Prostate gland (tissue), 2 donors: Measurements from ENCODE around the gene CDH1. TPM values are rescaled to one million over a fixed set of nuclear protein-coding genes. Genes with fewer than 3 reads are reported as not detected.

ENCODE experiments used
- DNase-seq: peaks from one replicate; pipeline ENCODE4 v3.0.0-alpha.2; 2019; ENCODE audit warnings: low spot score
- H3K27ac ChIP-seq, 2 donors: fragments of 200-600 bp; sonication (generic); 2 replicates each; pipeline ENCODE4 v1.5.1; 2017 to 2019
- H3K27me3 ChIP-seq: fragments of 200-600 bp; sonication (generic); replicated peaks from 2 replicates; pipeline ENCODE4 v1.5.1; 2019; ENCODE audit not compliant: insufficient read depth
- H3K36me3 ChIP-seq, 2 donors: fragments of 200-600 bp; sonication (generic); 1 replicate in 1 of 2; 2 replicates in 1 of 2; pipeline versions ENCODE4 v1.5.1 to v1.8.1; 2017 to 2019
- H3K4me1 ChIP-seq: fragments of 200-600 bp; sonication (generic); replicated peaks from 2 replicates; pipeline ENCODE4 v1.5.1; 2019
- H3K4me3 ChIP-seq, 2 donors: fragments of 200-600 bp; sonication (generic); 2 replicates each; pipeline ENCODE4 v1.5.1; 2017 to 2019
- H3K9me3 ChIP-seq: fragments of 200-600 bp; sonication (generic); 2 replicates; pipeline ENCODE4 v1.5.1; 2017
- POLR2A ChIP-seq: fragments of 450-650 bp; IDR thresholded peaks from one replicate; pipeline ENCODE4 v1.6.1; 2016; ENCODE audit warnings: antibody characterized with exemption, mild to moderate bottlenecking
- POLR2AphosphoS5 ChIP-seq: sonication (generic); formaldehyde crosslinking; IDR thresholded peaks from one replicate; pipeline ENCODE4 v1.6.1; 2017; ENCODE audit warnings: antibody characterized with exemption
- WGBS: methylation state at CpG from one replicate; pipeline ENCODE4 v1.1.5; 2018; 5-methylcytosine and 5-hydroxymethylcytosine counted together
- intact Hi-C: fragments of 100-400 bp; cut with DNase I; formaldehyde crosslinking; loops from one replicate; pipeline ENCODE4 v1.14.2; 2022
- total RNA-seq, 2 donors: library from RNA; depleted of rRNA; stranded (reverse); fragments of >200 nt; gene quantifications; one replicate each; pipeline ENCODE4 v1.1.0, GENCODE V29; 2016
- TF ChIP-seq, protein P1 (sequence below), 4 experiments: fragments of 200-600 bp in 2 of 4; fragments of 450-650 bp in 2 of 4; sonication (generic) in 2 of 4; IDR thresholded peaks; 1 replicate in 3 of 4; 2 replicates in 1 of 4; pipeline ENCODE4 v1.5.1; 2016 to 2019; ENCODE audit warnings: antibody characterized with exemption in 4 of 4, mild to moderate bottlenecking in 2 of 4, moderate library complexity in 2 of 4

CDH1 gene
- total RNA-seq, 2 donors from 2014 or later: 75.7 to 300 TPM

DNA sequence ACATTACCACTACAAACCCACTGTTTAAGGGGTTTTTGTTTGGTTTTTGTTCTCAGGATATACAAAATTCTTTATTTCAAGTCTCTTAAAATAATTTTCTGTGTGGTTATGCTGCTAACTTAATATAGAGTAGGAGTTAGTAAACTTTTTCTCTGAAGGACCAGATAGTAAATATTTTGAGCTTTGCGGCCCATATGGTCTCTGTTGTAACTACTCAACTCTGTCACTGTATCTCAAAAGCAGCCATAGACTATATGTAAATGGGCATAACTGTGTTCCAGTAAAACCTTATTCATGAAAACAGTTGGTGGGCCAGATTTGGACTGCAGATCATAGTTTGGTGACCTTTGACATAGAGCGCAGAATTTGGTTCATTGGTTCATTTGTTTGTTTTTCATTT, 113.4 kb downstream of the CDH1 start:
- intact Hi-C loops: no loop called here
- no peak for DNase-seq
- Histone ChIP-seq H3K27ac (no peak overlapping the region), H3K9me3 (no peaks in the 10 kb centered on the region), H3K36me3 (no peaks in the 10 kb centered on the region), H3K4me1 (no peaks in the 10 kb centered on the region), H3K4me3 (no peak overlapping the region), H3K27me3 (no peaks in the 10 kb centered on the region)
- 94% methylated on average over 2 of the region's 2 CpGs for WGBS
- TF ChIP-seq, protein P1, sequence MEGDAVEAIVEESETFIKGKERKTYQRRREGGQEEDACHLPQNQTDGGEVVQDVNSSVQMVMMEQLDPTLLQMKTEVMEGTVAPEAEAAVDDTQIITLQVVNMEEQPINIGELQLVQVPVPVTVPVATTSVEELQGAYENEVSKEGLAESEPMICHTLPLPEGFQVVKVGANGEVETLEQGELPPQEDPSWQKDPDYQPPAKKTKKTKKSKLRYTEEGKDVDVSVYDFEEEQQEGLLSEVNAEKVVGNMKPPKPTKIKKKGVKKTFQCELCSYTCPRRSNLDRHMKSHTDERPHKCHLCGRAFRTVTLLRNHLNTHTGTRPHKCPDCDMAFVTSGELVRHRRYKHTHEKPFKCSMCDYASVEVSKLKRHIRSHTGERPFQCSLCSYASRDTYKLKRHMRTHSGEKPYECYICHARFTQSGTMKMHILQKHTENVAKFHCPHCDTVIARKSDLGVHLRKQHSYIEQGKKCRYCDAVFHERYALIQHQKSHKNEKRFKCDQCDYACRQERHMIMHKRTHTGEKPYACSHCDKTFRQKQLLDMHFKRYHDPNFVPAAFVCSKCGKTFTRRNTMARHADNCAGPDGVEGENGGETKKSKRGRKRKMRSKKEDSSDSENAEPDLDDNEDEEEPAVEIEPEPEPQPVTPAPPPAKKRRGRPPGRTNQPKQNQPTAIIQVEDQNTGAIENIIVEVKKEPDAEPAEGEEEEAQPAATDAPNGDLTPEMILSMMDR (IDR thresholded peaks at IDR 0.05): no peak
- no peak for TF ChIP-seq POLR2A
- no peak for TF ChIP-seq POLR2AphosphoS5

DNA sequence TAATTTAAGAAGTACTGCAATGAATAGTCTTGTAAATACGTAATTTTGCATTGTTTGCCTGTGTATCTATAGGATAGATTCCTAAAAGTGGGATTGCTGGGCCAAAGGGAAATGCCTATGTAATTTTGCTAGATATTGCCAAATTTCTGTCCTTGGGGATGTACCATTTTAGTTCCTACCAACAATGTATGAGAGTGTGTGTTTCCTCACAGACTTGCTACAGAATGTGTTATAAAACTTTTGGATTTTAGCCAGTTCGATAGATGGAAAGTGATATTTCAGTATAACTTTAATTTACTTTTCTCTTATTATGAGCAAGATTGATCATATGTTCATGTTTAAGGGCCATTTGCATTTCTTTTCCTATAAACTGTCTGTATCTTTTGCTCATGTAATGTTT, 114.5 kb downstream of the CDH1 start:
- 91% methylated on average over 2 of the region's 2 CpGs for WGBS
- Histone ChIP-seq H3K4me3 (no peak overlapping the region), H3K9me3 (no peaks in the 10 kb centered on the region), H3K4me1 (no peaks in the 10 kb centered on the region), H3K27me3 (no peaks in the 10 kb centered on the region), H3K27ac (no peak overlapping the region), H3K36me3 (no peaks in the 10 kb centered on the region)
- DNase-seq: no peak
- intact Hi-C loops: no loop called here
- TF ChIP-seq, protein P1 (IDR thresholded peaks at IDR 0.05): no peak
- no peak for TF ChIP-seq POLR2AphosphoS5
- TF ChIP-seq POLR2A: no peak

DNA sequence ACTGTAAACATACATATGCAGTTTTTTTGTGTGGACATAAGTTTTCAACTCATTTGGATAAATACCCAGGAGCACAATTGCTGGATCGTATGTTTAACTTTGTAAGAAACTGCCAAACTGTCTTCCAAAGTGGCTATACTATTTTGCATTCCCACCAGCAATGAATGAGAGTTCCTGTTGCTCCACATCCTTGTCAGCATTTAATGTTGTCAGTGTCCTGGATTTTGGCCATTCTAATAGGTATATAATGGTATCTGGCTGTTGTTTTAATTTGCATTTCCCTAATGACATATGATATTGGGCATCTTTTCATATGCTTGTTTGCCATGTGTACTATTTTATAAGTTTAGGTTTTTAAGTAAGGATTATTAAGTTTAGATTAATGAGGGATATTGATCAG, 120.4 kb downstream of the CDH1 start:
- no peak overlapping the region for H3K4me3 ChIP-seq
- H3K36me3 ChIP-seq: no peaks in the 10 kb centered on the region
- 97% methylated on average over 1 of the region's 1 CpG for WGBS
- no peaks in the 10 kb centered on the region for H3K4me1 ChIP-seq
- no peak overlapping the region for H3K27ac ChIP-seq
- no peak for TF ChIP-seq POLR2A
- no peak for TF ChIP-seq POLR2AphosphoS5
- TF ChIP-seq, protein P1 (IDR thresholded peaks at IDR 0.05): no peak
- no peaks in the 10 kb centered on the region for H3K27me3 ChIP-seq
- intact Hi-C loops: no loop called here
- no peak for DNase-seq
- no peaks in the 10 kb centered on the region for H3K9me3 ChIP-seq

DNA sequence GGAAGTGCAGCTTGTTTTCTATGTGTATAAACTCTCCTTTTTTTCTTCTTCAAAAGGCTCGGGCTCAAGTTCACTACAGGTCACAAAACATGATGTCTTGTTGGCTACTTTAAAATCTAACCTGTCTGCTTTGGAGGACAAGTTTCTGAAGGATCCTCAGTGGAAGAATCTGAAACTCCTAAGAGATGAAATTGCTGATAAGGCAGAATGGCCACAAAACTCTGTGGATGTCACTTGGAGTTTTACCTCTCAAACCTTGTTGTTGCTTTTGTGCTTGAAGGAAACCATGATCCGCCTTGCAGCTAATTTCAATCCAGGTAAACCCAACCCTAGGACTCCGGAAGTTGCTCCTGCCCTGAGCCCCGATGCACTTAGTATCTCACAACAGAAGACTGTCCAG, 122.7 kb downstream of the CDH1 start:
- H3K4me3 ChIP-seq: no peak overlapping the region
- TF ChIP-seq, protein P1 (IDR thresholded peaks at IDR 0.05): no peak
- no peaks in the 10 kb centered on the region for H3K27me3 ChIP-seq
- no peaks in the 10 kb centered on the region for H3K4me1 ChIP-seq
- intact Hi-C loops: no loop called here
- no peak for DNase-seq
- H3K27ac ChIP-seq: no peak overlapping the region
- WGBS: 89% methylated on average over 4 of the region's 4 CpGs
- no peaks in the 10 kb centered on the region for H3K36me3 ChIP-seq
- no peaks in the 10 kb centered on the region for H3K9me3 ChIP-seq

DNA sequence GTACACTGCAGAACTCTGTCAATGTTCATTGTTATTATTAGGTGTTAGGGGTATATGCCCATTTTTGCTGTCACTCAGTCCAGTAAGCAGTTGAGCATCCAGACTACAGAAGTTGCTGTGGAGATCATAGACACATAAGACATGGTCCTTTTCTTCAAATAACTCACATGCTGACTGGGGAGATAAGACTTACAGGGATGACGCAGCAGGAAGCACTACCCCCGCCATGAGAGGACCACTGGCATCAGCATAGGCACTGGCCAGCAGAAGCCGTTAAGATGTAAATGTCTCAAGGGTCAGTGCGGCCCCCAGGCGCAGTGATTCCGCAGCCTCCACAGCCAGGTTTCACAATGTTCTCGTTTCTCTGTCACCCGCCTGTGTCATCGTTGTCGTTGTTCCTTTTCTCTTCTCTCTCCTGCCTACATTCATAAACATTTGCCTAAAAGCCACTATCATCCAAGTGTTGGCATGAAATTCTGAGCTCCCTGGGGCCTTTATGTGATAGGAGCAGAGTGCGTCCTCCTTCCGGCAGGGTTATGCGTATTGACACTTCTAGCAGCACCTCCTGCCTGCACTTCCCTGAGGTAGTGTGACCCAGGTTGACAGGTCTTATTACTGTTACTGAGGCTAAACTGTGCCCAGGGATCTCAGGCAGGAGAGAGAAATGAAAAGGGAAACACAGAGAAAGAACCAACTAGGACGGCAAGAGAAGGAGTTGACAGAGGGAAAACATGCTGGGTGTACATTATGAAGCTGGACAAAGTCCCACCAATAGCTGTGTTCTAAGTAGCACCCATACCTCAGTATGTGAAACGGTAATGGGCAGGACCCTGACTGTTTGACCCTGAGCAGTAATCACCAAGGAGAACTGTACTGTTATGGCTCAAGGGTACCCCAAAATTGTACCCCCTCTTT, 124.1 kb downstream of the CDH1 start:
- H3K27me3 ChIP-seq: no peaks in the 10 kb centered on the region
- no peaks in the 10 kb centered on the region for H3K9me3 ChIP-seq
- no peak overlapping the region for H3K27ac ChIP-seq
- DNase-seq: no peak
- intact Hi-C loops: no loop called here
- no peak overlapping the region for H3K4me3 ChIP-seq
- H3K36me3 ChIP-seq: no peaks in the 10 kb centered on the region
- WGBS: 89% methylated on average over 15 of the region's 15 CpGs
- H3K4me1 ChIP-seq: no peaks in the 10 kb centered on the region
- no peak for TF ChIP-seq POLR2AphosphoS5
- TF ChIP-seq, protein P1 (IDR thresholded peaks at IDR 0.05): no peak
